C4-2B (cell line): Measurements from ENCODE around the gene SH3GL3.

Experiments used
- CTCF ChIP-seq: fragments of 450-650 bp; conservative IDR thresholded peaks from 2 replicates; pipeline ENCODE4 v1.5.1; 2017; ENCODE audit warnings: mild to moderate bottlenecking
- ZFX ChIP-seq: fragments of 450-650 bp; IDR thresholded peaks from 2 replicates; pipeline ENCODE4 v1.6.1; 2017

- no peak for TF ChIP-seq CTCF
- TF ChIP-seq ZFX: no peak
Measured at GRCh38 chr15:83585601-83586335, 138.6 kb downstream of the SH3GL3 start.
